ENCODE measurements around the gene DEUP1.

DNA sequence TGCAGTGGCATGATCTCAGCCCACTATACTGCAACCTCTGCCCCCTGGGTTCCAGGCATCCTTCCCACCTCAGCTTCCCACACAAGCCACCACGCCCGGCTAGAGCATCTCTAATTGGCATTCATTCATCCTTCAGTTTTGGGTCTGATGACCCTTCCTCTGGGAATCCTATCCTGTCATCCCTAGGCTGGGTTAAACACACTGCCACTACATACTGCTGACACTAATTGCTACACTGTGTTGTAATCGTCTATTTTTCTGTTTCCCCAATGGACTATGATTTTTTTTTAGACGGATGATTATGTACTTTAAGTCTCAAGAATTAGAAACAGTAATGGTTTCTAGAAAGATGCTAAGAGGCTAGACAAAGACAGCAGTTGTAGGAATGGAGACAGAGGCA, 62.8 kb downstream of the DEUP1 start:
- TF ChIP-seq, protein P1, sequence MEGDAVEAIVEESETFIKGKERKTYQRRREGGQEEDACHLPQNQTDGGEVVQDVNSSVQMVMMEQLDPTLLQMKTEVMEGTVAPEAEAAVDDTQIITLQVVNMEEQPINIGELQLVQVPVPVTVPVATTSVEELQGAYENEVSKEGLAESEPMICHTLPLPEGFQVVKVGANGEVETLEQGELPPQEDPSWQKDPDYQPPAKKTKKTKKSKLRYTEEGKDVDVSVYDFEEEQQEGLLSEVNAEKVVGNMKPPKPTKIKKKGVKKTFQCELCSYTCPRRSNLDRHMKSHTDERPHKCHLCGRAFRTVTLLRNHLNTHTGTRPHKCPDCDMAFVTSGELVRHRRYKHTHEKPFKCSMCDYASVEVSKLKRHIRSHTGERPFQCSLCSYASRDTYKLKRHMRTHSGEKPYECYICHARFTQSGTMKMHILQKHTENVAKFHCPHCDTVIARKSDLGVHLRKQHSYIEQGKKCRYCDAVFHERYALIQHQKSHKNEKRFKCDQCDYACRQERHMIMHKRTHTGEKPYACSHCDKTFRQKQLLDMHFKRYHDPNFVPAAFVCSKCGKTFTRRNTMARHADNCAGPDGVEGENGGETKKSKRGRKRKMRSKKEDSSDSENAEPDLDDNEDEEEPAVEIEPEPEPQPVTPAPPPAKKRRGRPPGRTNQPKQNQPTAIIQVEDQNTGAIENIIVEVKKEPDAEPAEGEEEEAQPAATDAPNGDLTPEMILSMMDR (IDR thresholded peaks at IDR 0.05): no peak
- TF ChIP-seq POLR2A (IDR thresholded peaks at IDR 0.05): no peak
